ENCODE results near the gene RAB3D. TPM values are rescaled to one million over a fixed set of nuclear protein-coding genes. Genes with fewer than 3 reads are reported as not detected.
A peak's percentile ranks its signal among the peaks of the same experiment; 100 is the strongest.
"Not testable (repeated sequence)": the region's sequence is repeated elsewhere in the genome, so short reads cannot be mapped to it uniquely, and the experiment has no call there.

Gene RAB3D
- total and polyA plus RNA-seq, 4 donors, result 16.0 to 73.2 (median 23.3) TPM

- Histone ChIP-seq H3K9ac (ENCODE audit: insufficient read depth in 1 of 2, low read length in 2 of 2) (peak overlapping the region in 1 of 2 donors; percentile 55), H3K4me3 (no peak overlapping the region), H3K4me1 (ENCODE audit: control insufficient read depth in 5 of 5, insufficient read depth in 5 of 5, low read length in 5 of 5) (peaks cover 0 to 37% (median 20%) of the 10 kb centered on the region in 5 donors), H3K9me3 (ENCODE audit: control insufficient read depth in 4 of 4, insufficient read depth in 3 of 4, low read length in 3 of 4) (no peaks in the 10 kb centered on the region), H3K27ac (ENCODE audit: low read depth in 1 of 2, low read length in 1 of 2) (peak overlapping the region in 1 of 2 donors; percentile 26), H3K27me3 (ENCODE audit: control insufficient read depth in 3 of 3, insufficient read depth in 3 of 3, low read length in 2 of 3) (no peaks in the 10 kb centered on the region), H3K36me3 (ENCODE audit: control insufficient read depth in 4 of 4, insufficient read depth in 4 of 4, low read length in 4 of 4) (peaks cover 0 to 5% (median 1%) of the 10 kb centered on the region in 4 donors)
- ATAC-seq (ENCODE audit: insufficient read depth, low FRiP score) (no peak), DNase-seq (no peak)
- no peak for TF ChIP-seq CTCF (IDR thresholded peaks at IDR 0.05; ENCODE audit: control extremely low read depth, extremely low read depth)
- 55 to 67% methylated on average over 14 of the region's 14 CpGs for WGBS, 2 donors
Observed at GRCh38 chr19:11321191-11322126, 18.0 kb downstream of the RAB3D start.

- H3K4me3 ChIP-seq; ATAC-seq (ENCODE audit: insufficient read depth, low FRiP score); H3K9me3 ChIP-seq (ENCODE audit: control insufficient read depth in 4 of 4, insufficient read depth in 3 of 4, low read length in 3 of 4); DNase-seq; H3K36me3 ChIP-seq (ENCODE audit: control insufficient read depth in 4 of 4, insufficient read depth in 4 of 4, low read length in 4 of 4); H3K27ac ChIP-seq (ENCODE audit: low read depth in 1 of 2, low read length in 1 of 2); H3K27me3 ChIP-seq (ENCODE audit: control insufficient read depth in 3 of 3, insufficient read depth in 3 of 3, low read length in 2 of 3); H3K9ac ChIP-seq (ENCODE audit: insufficient read depth in 1 of 2, low read length in 2 of 2): not testable (repeated sequence)
- H3K4me1 ChIP-seq (ENCODE audit: control insufficient read depth in 5 of 5, insufficient read depth in 5 of 5, low read length in 5 of 5), result peaks cover 0 to 37% (median 20%) of the 10 kb centered on the region in 5 donors
- whole genome bisulfite sequencing, 2 donors, result 42 to 65% methylated on average over 9 of the region's 9 CpGs
Observed at GRCh38 chr19:11320278-11320995, 19.0 kb downstream of the RAB3D start.

GRCh38 chr19:11306337-11306736 is 33.1 kb downstream of the RAB3D start:
- no peak overlapping the region for H3K9ac ChIP-seq (ENCODE audit: insufficient read depth in 1 of 2, low read length in 2 of 2)
- TF ChIP-seq CTCF (IDR thresholded peaks at IDR 0.05; ENCODE audit: control extremely low read depth, extremely low read depth), result no peak
- DNase-seq, result peak in 2 of 3 donors; percentile 35 to 40
- H3K27ac ChIP-seq (ENCODE audit: low read depth in 1 of 2, low read length in 1 of 2), result no peak overlapping the region
- H3K36me3 ChIP-seq (ENCODE audit: control insufficient read depth in 4 of 4, insufficient read depth in 4 of 4, low read length in 4 of 4), result no peaks in the 10 kb centered on the region
- no peaks in the 10 kb centered on the region for H3K9me3 ChIP-seq (ENCODE audit: control insufficient read depth in 4 of 4, insufficient read depth in 3 of 4, low read length in 3 of 4)
- no peak for ATAC-seq (ENCODE audit: insufficient read depth, low FRiP score)
- H3K4me1 ChIP-seq (ENCODE audit: control insufficient read depth in 5 of 5, insufficient read depth in 5 of 5, low read length in 5 of 5), result no peaks in the 10 kb centered on the region
- 73 to 92% methylated on average over 9 of the region's 9 CpGs for WGBS, 2 donors
- no peak overlapping the region for H3K4me3 ChIP-seq
- no peaks in the 10 kb centered on the region for H3K27me3 ChIP-seq (ENCODE audit: control insufficient read depth in 3 of 3, insufficient read depth in 3 of 3, low read length in 2 of 3)

- H3K36me3 ChIP-seq (ENCODE audit: control insufficient read depth in 4 of 4, insufficient read depth in 4 of 4, low read length in 4 of 4), result no peaks in the 10 kb centered on the region
- H3K9ac ChIP-seq (ENCODE audit: insufficient read depth in 1 of 2, low read length in 2 of 2), result no peak overlapping the region
- DNase-seq (no peak), ATAC-seq (ENCODE audit: insufficient read depth, low FRiP score) (no peak)
- no peak overlapping the region for H3K4me3 ChIP-seq
- 97 to 98% methylated on average over 5 of the region's 5 CpGs for WGBS, 2 donors
- no peak for TF ChIP-seq CTCF (IDR thresholded peaks at IDR 0.05; ENCODE audit: control extremely low read depth, extremely low read depth)
- H3K27ac ChIP-seq (ENCODE audit: low read depth in 1 of 2, low read length in 1 of 2), result no peak overlapping the region
- peaks cover 0 to 2% (median 0%) of the 10 kb centered on the region in 4 donors for H3K9me3 ChIP-seq (ENCODE audit: control insufficient read depth in 4 of 4, insufficient read depth in 3 of 4, low read length in 3 of 4)
- H3K4me1 ChIP-seq (ENCODE audit: control insufficient read depth in 5 of 5, insufficient read depth in 5 of 5, low read length in 5 of 5), result no peaks in the 10 kb centered on the region
- H3K27me3 ChIP-seq (ENCODE audit: control insufficient read depth in 3 of 3, insufficient read depth in 3 of 3, low read length in 2 of 3), result no peaks in the 10 kb centered on the region
Observed at GRCh38 chr19:11304936-11305335, 34.5 kb downstream of the RAB3D start.

Data from lung (tissue), 12 donors.